GM18861 (cell line): ENCODE data around the gene PRKCD.

Experiments
- ATAC-seq: cut with Tn5 transposase; IDR thresholded peaks from one replicate; pipeline ENCODE4 v1.9.1; 2021; ENCODE audit not compliant: unreplicated experiment

Gene PRKCD

DNA sequence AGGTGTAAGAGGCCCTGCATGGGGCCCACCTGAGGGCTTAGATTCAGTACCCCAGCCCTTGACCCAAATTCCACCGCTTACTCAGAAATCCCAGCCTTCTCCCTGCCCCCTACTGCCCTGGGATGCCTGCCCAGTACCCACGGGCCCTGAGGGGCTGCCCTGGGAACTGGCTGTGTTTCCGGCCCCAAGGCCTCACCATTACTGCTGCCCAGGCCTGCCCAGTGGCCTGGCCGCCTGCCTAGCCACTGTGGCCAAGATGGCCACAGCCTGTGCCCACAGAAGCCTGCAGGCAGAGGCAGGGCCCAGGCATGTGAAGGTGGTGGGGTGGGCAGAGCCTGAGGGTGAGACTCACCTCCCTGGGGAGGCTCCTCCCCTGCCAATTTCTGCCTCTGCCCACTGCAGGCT, 6.1 kb upstream of the PRKCD start:
- no peak for ATAC-seq

DNA sequence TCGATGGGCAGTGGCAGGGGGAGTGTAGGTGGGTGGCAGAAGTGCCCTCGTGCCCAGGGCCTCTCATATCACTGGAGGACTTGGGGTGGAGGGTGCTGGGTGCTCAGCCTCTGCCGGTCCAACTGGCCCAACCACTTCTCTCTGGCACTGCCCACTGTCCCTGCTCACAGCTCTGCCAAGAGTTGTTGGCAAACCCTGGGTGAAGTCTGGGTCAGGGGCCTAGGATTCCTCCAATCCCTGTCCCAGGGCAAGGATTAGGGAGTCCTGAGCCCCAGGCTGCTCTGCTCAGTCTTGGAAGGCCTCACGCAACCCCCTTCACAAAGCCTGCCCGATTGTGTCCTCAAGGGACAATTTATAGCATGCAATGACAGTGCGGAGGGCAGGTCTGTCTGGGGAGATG, 5.2 kb upstream of the PRKCD start:
- ATAC-seq: no peak

DNA sequence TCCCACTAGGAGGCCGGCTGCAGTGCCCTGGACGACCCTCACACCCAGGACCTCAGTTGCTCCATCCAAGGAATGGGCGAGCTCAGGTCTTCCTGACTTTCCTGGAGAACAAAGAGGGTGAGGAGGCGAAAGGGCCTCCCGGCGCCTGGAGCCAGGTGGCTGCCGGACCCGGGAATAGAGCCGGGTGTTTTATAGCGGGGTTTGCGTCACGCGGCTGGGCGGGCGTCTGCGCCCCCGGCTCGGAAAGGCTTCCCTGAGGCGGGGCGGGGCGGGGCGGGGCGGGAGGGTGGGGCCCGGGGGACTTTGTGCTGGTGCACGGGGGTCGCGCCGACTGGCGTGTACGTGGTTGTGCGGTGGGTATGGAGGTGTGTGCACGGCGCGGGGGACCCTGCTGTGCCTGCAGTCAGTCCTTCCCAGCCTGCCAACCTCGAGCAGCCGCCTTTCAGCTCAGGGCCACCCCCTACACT, 4.6 kb upstream of the PRKCD start:
- ATAC-seq: no peak

DNA sequence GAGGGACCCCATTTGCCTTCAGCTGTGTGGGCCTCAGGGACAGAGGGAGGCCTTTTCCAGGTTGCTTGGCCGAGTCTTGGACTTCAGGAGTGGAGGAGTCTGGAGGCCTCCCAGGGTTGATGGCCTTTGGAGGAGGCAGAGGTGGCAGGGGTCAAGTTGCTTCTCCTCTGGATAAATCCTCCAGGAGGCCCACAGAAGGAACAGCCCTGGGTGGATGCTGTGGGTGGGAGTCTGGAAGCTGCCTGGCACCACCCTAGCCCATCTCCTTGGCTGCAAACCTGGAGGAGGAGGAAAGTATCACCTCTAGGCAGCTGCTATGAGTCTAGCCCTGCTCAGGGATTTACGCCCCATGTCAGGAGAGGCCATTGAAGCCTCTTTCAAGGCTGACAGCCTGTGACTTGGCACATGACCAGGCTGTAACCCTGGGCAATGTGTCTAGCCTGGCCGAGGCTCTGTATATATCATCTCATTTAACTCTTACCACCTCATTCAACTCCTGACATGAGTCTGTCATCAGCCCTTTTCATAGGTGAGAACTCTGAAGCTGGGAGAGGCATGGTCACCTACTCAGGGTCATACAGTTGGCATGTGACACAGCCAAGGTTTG, 2.9 kb upstream of the PRKCD start:
- no peak for ATAC-seq

DNA sequence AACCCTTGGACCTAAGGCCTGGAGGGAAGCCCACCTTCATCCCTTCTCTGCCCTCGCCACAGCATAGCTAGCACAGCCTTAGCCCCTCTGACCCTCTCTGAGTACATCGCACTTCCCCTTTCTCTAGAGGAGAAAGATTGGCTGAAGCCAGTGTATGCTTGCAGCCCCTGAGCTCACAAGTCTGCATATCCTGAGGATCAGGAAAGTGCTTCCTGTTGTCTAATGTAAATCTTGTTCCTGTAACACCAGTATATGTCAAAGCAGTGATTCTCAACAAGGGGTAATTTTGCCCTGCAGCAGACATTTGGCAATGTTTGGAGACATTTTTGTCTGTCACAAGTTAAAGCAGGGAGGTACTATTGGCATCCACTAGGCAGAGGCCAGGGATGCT, 2.2 kb upstream of the PRKCD start:
- ATAC-seq: no peak

DNA sequence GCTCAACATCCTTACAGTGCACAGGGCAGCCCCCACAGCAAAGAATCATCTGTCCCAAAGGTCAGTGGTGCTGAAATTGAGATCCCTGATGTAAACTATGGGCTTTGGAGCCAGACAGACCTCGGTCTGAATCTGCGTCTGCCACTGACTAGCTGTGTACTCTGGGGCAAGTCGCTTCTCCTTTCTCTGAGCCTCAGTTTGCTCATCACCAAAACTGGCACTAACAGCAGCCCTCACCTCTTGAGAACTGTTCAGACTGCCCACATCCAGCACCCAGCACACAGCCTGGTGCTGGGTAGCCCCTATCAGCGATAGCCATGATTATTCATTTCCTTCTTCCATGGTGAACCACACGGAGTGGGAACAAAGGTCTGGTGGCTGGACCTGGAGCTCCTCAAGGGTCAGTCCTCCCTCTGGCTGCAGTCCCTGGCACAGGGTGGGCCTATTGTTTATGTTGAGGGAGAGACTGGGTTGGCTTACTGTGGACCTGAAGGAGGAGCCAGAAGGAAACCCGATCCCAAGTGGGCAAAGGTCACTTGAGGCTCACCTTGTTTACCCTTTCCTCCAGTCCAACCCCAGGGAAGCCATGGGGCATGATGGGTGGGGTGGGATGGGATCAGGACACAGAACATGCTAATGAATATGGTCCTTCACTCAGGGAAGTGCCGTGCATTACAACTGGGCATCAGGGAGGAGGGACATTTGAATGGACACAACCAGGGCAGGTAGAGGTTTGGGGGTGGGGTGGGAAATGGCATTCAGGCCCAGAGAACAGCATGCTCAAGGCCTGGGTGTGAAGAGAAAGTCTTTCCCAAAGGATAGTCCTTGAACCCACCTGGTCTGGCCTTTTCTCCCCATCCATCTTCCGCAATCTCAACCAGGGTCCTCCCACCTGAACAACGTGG, 1.6 kb upstream of the PRKCD start:
- no peak for ATAC-seq

DNA sequence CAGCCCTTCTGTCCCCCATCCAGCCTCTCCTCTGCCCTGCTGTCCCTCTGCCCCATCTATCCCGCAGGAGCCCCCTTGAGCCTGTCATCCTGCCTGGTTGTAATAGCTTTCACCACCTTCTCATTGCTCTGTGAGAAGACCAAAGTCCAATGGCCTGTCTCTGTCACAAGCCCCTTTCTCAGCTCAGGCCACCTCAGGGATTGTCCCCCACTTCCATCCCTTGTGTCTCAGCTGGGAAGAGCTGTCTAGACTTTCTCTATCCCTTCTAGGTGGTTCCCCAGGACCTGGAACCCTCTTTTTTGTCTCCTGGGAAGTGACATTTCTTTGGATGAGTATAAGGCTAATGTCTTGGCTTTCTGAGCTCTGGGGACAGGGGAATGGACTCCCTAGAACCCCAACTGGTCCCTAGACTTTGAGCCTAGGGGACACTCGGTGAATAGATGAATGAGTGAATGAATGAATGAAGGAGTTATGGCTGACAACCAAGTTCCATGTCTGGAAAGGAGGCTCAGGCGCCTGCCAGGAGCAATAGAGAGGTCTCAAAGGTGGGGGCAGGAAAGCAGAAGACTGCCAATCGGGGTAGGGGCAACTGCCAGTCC, 849 bp upstream of the PRKCD start:
- ATAC-seq: no peak

DNA sequence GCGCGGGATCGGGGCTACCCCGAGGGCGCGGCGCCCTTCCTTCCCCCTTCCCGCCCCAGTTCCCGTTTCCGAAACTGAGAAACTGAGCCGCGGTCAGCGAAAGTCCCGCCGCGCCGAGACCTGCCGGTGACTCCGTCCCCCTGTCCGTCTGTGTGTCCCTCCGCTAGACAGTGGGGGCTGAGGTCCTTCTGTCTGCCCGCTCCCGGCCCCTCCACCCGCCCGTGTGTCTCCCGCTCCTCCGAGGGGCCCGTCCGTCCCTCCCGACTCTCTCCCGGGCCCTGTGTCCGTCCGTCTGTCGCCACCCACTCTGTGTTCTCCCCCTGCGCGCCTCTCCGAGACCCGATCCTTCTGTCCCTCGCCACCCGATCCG, 426 bp downstream of the PRKCD start:
- ATAC-seq: no peak

DNA sequence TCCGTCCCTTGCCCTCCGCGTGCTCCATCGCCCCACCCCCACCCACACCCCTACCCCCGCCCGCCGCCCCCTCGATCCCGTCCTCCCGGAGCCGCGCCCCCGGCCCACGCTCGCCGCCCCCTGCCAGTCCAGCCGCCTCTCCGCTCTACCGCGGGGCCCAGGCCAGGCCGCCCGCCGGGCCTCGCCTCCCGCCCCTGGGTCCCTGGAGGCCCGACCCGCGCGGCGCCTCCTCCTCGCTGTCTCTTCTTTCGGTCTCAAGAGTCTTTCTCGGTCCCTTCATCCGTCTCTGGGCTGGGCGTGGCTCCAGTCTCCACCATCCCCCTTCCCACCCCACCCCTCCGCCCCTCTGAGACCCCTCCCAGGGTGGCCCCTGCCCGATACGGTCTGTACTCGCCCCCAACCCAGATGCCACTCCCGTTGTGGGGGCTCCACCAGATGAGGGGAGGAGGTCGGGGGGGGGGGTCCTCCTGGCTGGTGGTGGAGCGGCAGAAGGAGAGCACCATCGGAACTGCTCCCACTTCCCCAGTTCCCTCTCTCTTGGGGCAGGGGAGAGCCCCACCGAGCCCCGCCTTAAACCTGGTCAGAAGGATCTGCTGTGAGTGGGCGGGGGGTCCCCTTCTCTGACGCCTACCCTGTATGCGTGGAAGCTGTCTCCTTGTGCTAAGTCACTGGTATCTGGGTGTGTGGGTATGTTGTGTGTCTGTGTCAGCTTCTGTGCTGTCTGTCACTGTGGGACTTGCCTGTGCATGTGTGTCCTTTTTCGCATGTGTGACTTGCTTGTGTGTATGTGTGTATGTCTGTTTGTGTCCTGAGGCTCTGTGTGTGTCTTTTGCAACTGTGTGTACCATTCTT, 1.0 kb downstream of the PRKCD start:
- no peak for ATAC-seq

DNA sequence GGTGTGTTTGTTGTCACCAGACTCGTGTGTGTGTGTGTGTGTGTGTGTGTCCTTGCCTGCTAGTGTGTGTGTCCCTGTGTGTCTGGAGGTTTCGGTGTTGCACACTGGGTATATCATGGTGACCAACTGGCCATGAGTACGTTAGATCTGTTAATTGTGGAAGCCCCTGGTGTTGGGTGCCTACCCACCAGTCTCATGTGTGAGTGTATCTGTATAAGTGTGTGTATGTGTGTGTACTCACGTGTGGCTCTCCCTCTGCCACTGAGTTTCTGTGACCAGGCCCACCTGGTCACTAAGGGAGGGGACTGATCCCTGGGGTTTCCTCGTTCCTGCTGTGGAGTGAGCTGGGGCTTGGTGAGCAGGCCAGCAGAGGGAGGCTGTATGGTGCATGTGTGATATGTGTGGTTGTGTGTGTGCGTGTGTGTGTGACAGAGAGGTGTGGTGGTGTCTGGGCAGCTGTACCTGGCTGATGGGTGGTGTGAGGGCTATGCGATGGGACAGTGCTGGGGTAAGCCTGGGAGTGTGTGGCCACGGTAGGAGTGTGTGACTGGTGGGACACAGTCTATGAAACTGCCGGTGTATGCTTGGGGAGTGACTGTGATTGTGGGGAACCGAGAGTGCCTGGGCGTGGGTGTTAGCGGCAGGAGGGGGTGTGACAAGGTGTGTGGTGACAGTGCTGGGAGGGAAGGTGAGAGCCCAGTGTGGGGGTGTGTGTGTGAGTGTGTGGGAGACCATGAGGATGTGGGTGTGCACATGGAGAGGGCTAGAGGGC, 1.8 kb downstream of the PRKCD start:
- ATAC-seq: no peak

DNA sequence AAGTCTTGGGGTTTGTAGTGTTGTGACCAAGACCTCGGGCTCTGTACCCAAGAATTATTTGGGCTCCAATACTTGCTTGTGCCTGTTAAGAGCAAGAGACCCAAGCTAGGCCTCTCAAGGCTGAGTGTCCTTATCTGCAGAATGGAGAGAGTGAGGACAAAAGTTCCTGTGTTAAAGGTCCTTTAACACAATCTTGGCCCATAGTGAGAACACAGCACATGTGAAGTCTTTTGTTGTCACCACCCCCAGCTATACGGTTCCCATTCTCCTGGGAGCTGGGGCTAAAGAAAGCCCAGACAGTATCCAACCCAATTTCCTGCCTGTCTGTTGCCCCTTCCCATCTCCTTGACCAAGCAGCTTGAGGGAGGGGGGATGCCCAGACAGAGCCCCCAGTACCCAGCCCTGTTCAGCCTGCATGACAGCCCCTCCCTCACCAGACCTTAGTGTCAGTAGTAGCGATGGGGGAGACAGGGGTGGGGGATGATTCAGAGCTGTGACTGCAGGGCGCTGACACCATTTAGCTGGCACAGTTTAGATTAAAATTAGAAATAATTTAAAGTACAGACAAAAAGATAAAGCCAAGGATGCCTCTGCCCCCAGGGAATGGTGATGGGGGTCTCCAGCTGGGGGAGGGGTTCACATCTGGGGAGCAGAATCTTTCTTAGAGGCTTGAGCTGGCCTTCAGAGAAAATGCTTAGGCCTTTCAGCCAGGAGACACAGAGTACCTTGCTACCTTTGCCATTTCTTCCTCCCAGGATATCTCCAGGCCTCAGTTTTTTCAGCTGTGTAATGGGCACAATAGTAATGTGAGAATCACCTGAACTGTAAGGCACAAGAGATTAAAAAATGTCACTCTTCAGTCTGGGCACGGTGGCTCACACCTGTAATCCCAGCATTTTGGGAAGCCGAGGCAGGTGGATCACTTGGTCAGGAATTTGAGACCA, 2.7 kb downstream of the PRKCD start:
- ATAC-seq: no peak

DNA sequence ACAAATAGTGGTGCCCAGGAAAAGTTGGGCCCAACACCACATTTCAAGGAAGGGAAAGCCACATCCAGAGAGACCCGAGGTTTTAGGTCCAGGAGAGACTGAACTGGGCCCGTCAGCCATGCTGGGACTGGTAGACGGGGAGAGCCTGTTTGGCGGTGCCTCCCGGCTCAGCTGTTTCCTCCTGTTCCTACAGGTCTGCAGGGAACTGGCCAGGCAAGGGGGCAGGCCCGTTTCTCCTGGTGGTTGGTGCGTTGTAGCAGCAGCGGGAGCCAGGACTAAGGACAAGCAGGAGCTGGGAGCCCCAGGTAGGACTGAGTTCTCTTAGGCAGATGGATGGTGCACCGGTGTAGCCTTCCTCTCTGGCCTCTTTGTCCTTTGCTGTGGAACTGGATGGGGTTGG, 3.9 kb downstream of the PRKCD start:
- ATAC-seq: no peak

DNA sequence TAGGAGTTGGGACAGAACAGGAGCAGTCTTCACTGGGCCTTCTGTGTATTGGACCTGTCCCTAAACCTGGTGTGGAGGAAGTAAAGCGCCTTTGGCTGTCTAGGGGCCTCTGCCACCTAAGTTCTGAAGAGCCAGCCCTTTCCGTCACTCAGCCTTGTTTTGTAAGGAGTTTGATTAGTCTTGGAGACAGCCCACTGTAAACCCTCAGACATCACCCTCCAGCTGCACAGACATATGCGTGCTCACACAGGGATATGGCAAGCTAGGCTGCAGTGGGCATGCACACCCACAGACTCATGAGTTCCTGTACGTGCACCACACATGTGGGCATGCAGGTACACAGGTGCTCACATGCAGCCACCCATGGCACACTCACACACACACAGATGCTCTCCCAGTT, 5.2 kb downstream of the PRKCD start:
- no peak for ATAC-seq

DNA sequence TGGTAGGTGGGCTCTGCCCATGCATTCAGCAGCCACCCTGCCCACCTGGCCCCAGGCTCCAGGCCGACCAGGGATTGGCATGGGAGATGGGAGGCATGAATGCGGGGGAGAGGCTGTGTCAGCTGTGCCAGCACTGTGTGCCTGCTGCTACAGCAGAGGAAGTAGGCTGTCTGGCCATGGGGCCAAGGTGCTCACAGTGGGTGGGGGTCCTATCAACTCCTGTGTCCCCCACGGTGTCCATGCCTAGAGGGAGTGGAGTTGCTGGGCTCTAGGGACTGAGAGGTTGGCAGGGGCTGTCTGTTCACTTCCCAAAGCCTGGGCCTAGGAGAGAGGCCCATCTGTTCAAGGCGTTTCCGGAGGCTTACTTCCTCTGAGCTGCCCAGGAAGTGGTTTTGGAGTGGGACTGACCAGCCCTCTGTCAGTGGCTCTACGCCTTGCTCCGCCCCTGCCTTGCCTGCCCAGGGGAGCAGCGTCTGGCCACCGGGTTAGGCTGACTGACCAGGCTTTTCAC, 5.8 kb downstream of the PRKCD start:
- ATAC-seq: no peak

DNA sequence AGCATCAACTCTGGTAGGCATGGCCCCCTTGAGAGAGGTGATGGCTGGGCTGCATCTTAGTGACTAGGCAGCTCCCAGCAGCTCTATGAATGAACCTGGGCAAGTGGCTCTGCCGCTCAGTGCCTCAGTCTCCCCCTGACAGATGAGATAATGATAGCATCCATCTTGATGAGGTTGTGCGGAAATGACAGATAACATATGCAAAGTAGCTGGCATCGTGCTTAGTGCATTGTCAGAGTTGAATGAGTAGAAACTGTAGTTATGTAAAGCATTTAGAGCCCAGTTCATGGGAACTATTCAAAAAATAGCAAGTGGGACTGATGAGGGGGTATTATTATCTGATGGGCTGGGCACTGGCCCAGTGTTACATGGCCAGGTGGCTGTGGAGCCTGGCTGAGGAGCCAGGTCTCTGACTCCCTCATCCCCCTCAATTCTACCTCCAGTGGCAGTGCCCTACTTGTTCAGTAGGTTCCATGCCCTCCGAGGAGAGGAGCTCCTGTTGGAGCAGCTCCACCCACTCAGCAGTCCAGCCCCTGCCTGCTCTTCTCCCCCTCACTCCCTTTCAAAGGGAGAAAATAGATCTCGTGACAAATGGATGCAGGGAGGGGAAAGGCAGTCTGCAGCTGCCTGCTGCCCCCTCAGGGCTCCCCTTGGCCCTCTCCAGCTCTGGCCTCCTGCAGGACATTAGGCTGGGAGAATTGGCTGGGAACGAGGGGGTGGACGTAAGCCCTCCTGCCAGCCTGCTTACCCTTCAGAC, 6.6 kb downstream of the PRKCD start:
- peak; percentile 42 for ATAC-seq

DNA sequence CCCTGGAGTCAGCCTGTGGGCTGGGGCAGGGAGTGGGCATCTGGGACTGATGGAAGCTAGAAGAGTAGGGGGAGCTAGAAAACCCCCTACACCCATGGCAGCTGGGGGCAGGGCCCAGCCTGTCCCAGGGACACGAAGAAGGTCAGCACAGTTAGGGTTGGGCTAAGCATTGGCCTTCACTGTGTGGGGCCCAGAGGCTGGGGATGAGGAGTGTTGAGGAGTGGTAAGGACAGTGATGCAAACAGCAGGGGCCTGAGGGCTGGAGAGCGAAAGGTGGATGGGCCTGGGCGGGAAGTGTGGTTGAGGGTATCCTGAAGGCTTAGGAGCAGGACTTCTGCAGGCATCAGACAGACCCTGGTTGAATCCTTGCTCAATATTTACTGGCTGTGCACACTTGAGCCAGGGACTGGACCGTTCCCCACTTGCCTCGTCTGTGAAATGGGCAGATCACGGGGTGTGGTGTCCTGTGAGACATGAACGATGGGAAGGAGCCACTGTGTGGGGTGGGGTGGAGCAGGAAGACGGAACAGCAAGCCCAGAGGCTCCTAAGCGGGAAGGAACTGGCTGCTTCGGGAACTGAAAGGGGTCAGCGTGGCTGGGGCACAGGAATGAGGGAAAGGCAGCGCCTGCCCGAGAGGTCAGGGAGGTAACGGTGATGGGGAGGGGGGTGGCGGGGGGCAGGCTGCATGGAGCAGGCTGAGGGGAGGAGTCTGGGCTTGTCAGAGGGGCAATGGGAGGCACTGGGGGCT, 7.3 kb downstream of the PRKCD start:
- no peak for ATAC-seq

DNA sequence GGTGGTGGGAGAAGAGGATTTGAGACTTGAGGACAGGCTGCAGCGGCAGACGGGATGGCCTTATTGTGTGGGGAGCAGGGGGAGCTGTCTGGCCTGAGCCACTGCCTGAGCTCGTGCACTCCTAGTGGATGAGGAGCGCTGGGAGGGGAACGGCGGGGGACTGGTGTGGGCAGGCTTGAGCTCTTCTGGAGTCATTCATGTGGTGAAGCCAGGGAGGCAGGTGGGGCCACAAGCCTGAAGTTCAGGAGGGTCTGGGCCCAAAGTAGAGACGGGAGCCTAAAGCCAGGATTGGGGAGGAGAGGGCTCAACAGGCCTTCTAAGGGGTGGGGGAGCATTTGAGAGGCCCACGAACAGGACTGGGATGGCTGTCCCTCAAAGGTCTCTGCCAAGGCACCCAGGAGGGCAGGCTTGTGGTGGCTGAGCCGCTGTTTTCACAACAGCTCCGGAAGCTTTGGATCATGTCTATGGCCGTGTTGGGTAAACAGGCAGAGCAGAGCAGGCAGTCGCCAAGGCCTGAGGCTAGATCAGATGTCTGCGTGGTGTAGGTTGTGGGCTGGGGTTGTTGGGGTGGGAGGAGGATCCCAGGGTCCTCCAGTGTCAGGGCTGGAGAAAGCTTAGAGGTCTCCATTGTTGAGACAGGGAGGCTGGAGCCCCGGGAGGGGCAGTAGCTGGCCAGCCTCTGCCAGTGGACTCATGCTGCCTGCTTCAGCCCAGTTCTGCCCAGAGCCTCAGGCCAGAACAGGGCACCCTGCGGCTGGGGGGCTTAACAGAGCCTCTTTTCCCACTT, 8.2 kb downstream of the PRKCD start:
- no peak for ATAC-seq
